ENCODE measurements around the gene C11orf54. TPM values are rescaled to one million over a fixed set of nuclear protein-coding genes. Genes with fewer than 3 reads are reported as not detected.
A peak's percentile ranks its signal among the peaks of the same experiment; 100 is the strongest.

C11orf54 gene
- total RNA-seq, 2 donors from 2014 or later = 43.8 to 72.8 TPM

GRCh38 chr11:93746101-93746500 is 4.6 kb downstream of the C11orf54 start:
- no peak for TF ChIP-seq CTCF (IDR thresholded peaks at IDR 0.05)
- no peak for TF ChIP-seq POLR2AphosphoS5 (IDR thresholded peaks at IDR 0.05)
- TF ChIP-seq POLR2A (IDR thresholded peaks at IDR 0.05) = no peak
- H3K9me3 ChIP-seq = no peaks in the 10 kb centered on the region
- intact Hi-C loops (cut with DNase I) = no loop called here
- H3K27me3 ChIP-seq (replicated peaks; ENCODE audit: insufficient read depth) = no peaks in the 10 kb centered on the region
- H3K4me3 ChIP-seq = no peak overlapping the region
- WGBS = 55% methylated on average over 2 of the region's 2 CpGs
- peak overlapping the region in 1 of 2 donors; percentile 72 for H3K27ac ChIP-seq
- H3K4me1 ChIP-seq (replicated peaks) = peaks cover 7% of the 10 kb centered on the region
- H3K36me3 ChIP-seq = no peaks in the 10 kb centered on the region
- no peak for DNase-seq (ENCODE audit: low spot score)

GRCh38 chr11:93747122-93747521 is 5.7 kb downstream of the C11orf54 start:
- intact Hi-C loops (cut with DNase I) = no loop called here
- peaks cover 7% of the 10 kb centered on the region for H3K4me1 ChIP-seq (replicated peaks)
- 83% methylated on average over 1 of the region's 1 CpG for WGBS
- no peaks in the 10 kb centered on the region for H3K9me3 ChIP-seq
- no peaks in the 10 kb centered on the region for H3K36me3 ChIP-seq
- H3K27me3 ChIP-seq (replicated peaks; ENCODE audit: insufficient read depth) = no peaks in the 10 kb centered on the region
- no peak for DNase-seq (ENCODE audit: low spot score)
- H3K27ac ChIP-seq = no peak overlapping the region
- TF ChIP-seq POLR2A (IDR thresholded peaks at IDR 0.05) = no peak
- TF ChIP-seq POLR2AphosphoS5 (IDR thresholded peaks at IDR 0.05) = no peak
- no peak overlapping the region for H3K4me3 ChIP-seq

- no peak for DNase-seq (ENCODE audit: low spot score)
- no peak overlapping the region for H3K27ac ChIP-seq
- no peaks in the 10 kb centered on the region for H3K27me3 ChIP-seq (replicated peaks; ENCODE audit: insufficient read depth)
- no peak for TF ChIP-seq POLR2AphosphoS5 (IDR thresholded peaks at IDR 0.05)
- no peak for TF ChIP-seq CTCF (IDR thresholded peaks at IDR 0.05)
- TF ChIP-seq POLR2A (IDR thresholded peaks at IDR 0.05) = no peak
- intact Hi-C loops (cut with DNase I) = no loop called here
- H3K9me3 ChIP-seq = no peaks in the 10 kb centered on the region
- 85% methylated on average over 1 of the region's 1 CpG for WGBS
- peaks cover 0 to 2% of the 10 kb centered on the region in 2 donors for H3K36me3 ChIP-seq
- no peak overlapping the region for H3K4me3 ChIP-seq
- peaks cover 3% of the 10 kb centered on the region for H3K4me1 ChIP-seq (replicated peaks)
These were observed 9.5 kb downstream of the C11orf54 start for GRCh38 chr11:93751001-93751400.

- Histone ChIP-seq H3K4me3 (no peak overlapping the region), H3K4me1 (replicated peaks) (no peaks in the 10 kb centered on the region), H3K27ac (no peak overlapping the region), H3K36me3 (peaks cover 0 to 7% of the 10 kb centered on the region in 2 donors), H3K27me3 (replicated peaks; ENCODE audit: insufficient read depth) (no peaks in the 10 kb centered on the region), H3K9me3 (no peaks in the 10 kb centered on the region)
- intact Hi-C loops (cut with DNase I) = no loop called here
- WGBS = 96% methylated on average over 2 of the region's 2 CpGs
- TF ChIP-seq POLR2A (IDR thresholded peaks at IDR 0.05) = no peak
- DNase-seq (ENCODE audit: low spot score) = no peak
These were observed 11.8 kb downstream of the C11orf54 start for GRCh38 chr11:93753241-93753640.

- Histone ChIP-seq H3K27me3 (replicated peaks; ENCODE audit: insufficient read depth) (no peaks in the 10 kb centered on the region), H3K9me3 (no peaks in the 10 kb centered on the region), H3K36me3 (peaks cover 0 to 12% of the 10 kb centered on the region in 2 donors), H3K4me3 (no peak overlapping the region), H3K27ac (no peak overlapping the region), H3K4me1 (replicated peaks) (no peaks in the 10 kb centered on the region)
- no peak for TF ChIP-seq POLR2A (IDR thresholded peaks at IDR 0.05)
- TF ChIP-seq CTCF (IDR thresholded peaks at IDR 0.05) = no peak
- TF ChIP-seq POLR2AphosphoS5 (IDR thresholded peaks at IDR 0.05) = no peak
- intact Hi-C loops (cut with DNase I) = no loop called here
- WGBS = 88% methylated on average over 3 of the region's 3 CpGs
- DNase-seq (ENCODE audit: low spot score) = no peak
These were observed 15.3 kb downstream of the C11orf54 start for GRCh38 chr11:93756748-93757147.

- Histone ChIP-seq H3K9me3 (no peaks in the 10 kb centered on the region), H3K36me3 (peaks cover 0 to 12% of the 10 kb centered on the region in 2 donors), H3K27me3 (replicated peaks; ENCODE audit: insufficient read depth) (no peaks in the 10 kb centered on the region), H3K27ac (no peak overlapping the region), H3K4me1 (replicated peaks) (no peaks in the 10 kb centered on the region), H3K4me3 (no peak overlapping the region)
- WGBS = 87% methylated on average over 3 of the region's 3 CpGs
- intact Hi-C loops (cut with DNase I) = no loop called here
- TF ChIP-seq CTCF (IDR thresholded peaks at IDR 0.05) = no peak
- TF ChIP-seq POLR2AphosphoS5 (IDR thresholded peaks at IDR 0.05) = no peak
- TF ChIP-seq POLR2A (IDR thresholded peaks at IDR 0.05) = no peak
- no peak for DNase-seq (ENCODE audit: low spot score)
These were observed 15.8 kb downstream of the C11orf54 start for GRCh38 chr11:93757301-93757700.

Measured in prostate gland (tissue), 2 donors.